ENCODE measurements around the gene DKK3. TPM values are rescaled to one million over a fixed set of nuclear protein-coding genes. Genes with fewer than 3 reads are reported as not detected.

DKK3 gene
- total RNA-seq, 6 experiments from 2014 or later: 3.0 to 16.9 (median 5.5) TPM

GRCh38 chr11:11952036-11952435 is 56.4 kb downstream of the DKK3 start:
- ATAC-seq: no peak
- DNase-seq: no peak
- H3K9me3 ChIP-seq: no peaks in the 10 kb centered on the region
- peaks cover 0 to 28% (median 12%) of the 10 kb centered on the region in 4 donors for H3K4me1 ChIP-seq
- no peak overlapping the region for H3K4me3 ChIP-seq
- H3K27ac ChIP-seq: no peak overlapping the region
- TF ChIP-seq CTCF (IDR thresholded peaks at IDR 0.05) (no peak), POLR2A (IDR thresholded peaks at IDR 0.05) (no peak)
- intact Hi-C loops (cut with DNase I): no loop called here
- H3K27me3 ChIP-seq: no peaks in the 10 kb centered on the region
- peaks cover 0 to 38% (median 25%) of the 10 kb centered on the region in 4 donors for H3K36me3 ChIP-seq

DNA sequence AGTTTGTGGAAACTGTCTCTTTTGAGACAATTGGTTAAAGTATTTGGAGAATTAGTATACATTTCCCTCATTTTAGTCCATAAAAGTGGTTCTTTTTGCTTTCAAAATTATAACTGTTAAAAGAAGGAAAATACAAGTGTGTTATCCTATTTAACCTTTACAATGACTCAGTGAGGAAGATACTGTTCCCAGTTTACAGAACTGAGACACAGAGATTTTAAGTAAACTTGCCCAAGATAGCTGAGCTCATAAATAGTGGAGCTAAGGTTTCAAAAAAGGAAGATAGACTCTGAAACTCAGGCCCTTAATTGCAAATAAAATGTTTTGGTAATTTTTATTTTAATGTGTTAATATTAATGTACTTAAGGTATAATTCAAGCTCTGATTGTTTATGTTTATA is 58.9 kb downstream of the DKK3 start:
- Histone ChIP-seq H3K27ac (peak overlapping the region in 1 of 3 donors; percentile 88), H3K27me3 (no peaks in the 10 kb centered on the region), H3K4me1 (peaks cover 0 to 36% (median 13%) of the 10 kb centered on the region in 4 donors), H3K4me3 (no peak overlapping the region), H3K9me3 (no peaks in the 10 kb centered on the region), H3K36me3 (peaks cover 0 to 15% (median 8%) of the 10 kb centered on the region in 4 donors)
- DNase-seq: no peak
- intact Hi-C loops (cut with DNase I): no loop called here
- no peak for TF ChIP-seq CTCF (IDR thresholded peaks at IDR 0.05)
- TF ChIP-seq POLR2A (IDR thresholded peaks at IDR 0.05): no peak
- peak in 1 of 4 donors; percentile 20 for ATAC-seq

DNA sequence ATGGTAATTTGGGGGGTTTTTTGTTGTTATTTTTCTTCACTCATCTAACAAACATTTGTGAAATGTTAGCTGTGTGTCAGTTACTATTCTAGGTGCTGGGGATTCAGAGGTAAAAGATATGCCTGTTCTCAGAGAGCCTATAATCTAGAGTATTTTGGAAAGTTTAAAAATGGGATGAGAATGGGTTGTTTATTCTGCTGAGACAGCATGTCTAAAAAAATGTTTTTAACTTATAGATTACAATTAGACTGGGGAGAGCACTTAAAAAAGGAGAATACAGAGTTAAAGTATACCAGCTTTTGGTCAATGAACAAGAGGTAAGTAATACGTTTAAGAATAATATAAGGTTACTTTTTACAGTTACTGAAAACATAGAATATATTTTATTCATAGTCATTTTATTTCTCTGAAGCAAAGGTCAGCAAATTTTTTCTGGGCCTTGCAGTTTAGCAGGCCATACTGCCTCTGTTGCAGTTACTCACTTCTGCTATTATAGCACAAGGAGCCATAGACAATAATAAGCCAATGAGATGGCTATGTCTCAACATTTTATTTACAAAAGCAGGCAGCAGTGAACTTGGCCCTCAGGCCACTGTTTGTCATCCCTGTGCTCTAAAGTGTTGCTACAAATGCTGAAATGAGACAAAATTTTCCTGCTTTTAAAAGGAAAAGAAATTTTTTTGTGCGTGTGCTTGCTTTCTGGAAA is 60.0 kb downstream of the DKK3 start:
- 30% methylated on average over 2 of the region's 2 CpGs for WGBS (ENCODE audit: insufficient coverage, low coverage, low lambda C conversion rate, missing lambda C conversion rate)
- DNase-seq (peak; percentile 38 to 77 (median 76)), ATAC-seq (peak; percentile 90 to 97 (median 94))
- Histone ChIP-seq H3K36me3 (peaks cover 0 to 9% (median 3%) of the 10 kb centered on the region in 4 donors), H3K27ac (peak overlapping the region; percentile 43 to 88 (median 53)), H3K4me1 (peaks cover 0 to 47% (median 13%) of the 10 kb centered on the region in 4 donors), H3K4me3 (peak overlapping the region in 1 of 3 donors; percentile 19), H3K9me3 (no peaks in the 10 kb centered on the region), H3K27me3 (no peaks in the 10 kb centered on the region)
- TF ChIP-seq CTCF (IDR thresholded peaks at IDR 0.05) (no peak), POLR2A (IDR thresholded peaks at IDR 0.05) (peak; percentile 69)
- intact Hi-C loops (cut with DNase I): no loop called here

DNA sequence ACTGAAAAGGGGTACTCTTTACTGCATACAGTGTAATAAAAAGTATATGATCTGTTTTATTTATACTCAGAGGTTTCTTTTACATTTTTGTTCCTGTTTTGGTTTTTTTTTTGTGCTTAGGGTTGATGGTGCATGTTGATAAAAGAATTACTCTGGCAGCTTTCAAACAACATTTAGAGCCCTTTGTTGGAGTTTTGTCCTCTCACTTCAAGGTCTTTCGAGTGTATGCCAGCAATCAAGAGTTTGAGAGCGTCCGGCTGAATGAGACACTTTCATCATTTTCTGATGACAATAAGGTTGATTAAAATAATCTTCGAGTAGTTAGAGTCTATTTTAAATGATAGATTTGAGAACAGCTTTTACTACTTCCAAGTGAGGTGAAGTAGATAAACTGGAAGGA is 60.6 kb downstream of the DKK3 start:
- no peaks in the 10 kb centered on the region for H3K27me3 ChIP-seq
- H3K9me3 ChIP-seq: no peaks in the 10 kb centered on the region
- H3K4me3 ChIP-seq: no peak overlapping the region
- H3K27ac ChIP-seq: peak overlapping the region; percentile 43 to 88 (median 53)
- intact Hi-C loops (cut with DNase I): no loop called here
- peaks cover 0 to 48% (median 13%) of the 10 kb centered on the region in 4 donors for H3K4me1 ChIP-seq
- H3K36me3 ChIP-seq: peaks cover 0 to 9% (median under 1%) of the 10 kb centered on the region in 4 donors
- 44% methylated on average over 4 of the region's 4 CpGs for WGBS (ENCODE audit: insufficient coverage, low coverage, low lambda C conversion rate, missing lambda C conversion rate)
- TF ChIP-seq CTCF (IDR thresholded peaks at IDR 0.05): no peak
- no peak for TF ChIP-seq POLR2A (IDR thresholded peaks at IDR 0.05)
- no peak for DNase-seq
- peak; percentile 23 to 62 (median 54) for ATAC-seq

Data from right lobe of liver (tissue), 6 donors.